Keratinocyte (primary cell): ENCODE measurements around the gene CDK15. TPM values are rescaled to one million over a fixed set of nuclear protein-coding genes. Genes with fewer than 3 reads are reported as not detected.
"Not testable (repeated sequence)": the region's sequence is repeated elsewhere in the genome, so short reads cannot be mapped to it uniquely, and the experiment has no call there.

Experiments used
- DNase-seq: peaks from one replicate; pipeline ENCODE4 v3.0.0-alpha.2; 2011; ENCODE audit warnings: low read depth, missing footprints, low spot score
- FAIRE-seq: peaks from 2 replicates; lab custom pipeline; 2011; peaks lifted over from hg19 to GRCh38; lab: Jason Lieb, UNC
- H2AFZ ChIP-seq: 2 replicates; pipeline ENCODE4 v1.6.0; 2012; ENCODE audit warnings: low read length, control low read depth, inconsistent platforms; ENCODE audit not compliant: control insufficient read depth
- H3K27ac ChIP-seq: 2 replicates; pipeline ENCODE4 v1.5.1; 2011; ENCODE audit warnings: low read length; ENCODE audit not compliant: control insufficient read depth, insufficient read depth
- H3K27me3 ChIP-seq: 3 replicates; pipeline ENCODE4 v1.6.0; 2011; ENCODE audit warnings: low read length; ENCODE audit not compliant: control insufficient read depth, insufficient read depth; ENCODE audit errors: extremely low read depth
- H3K36me3 ChIP-seq, 2 experiments: 2 replicates in 1 of 2; 3 replicates in 1 of 2; pipeline ENCODE4 v1.5.1; 2011; ENCODE audit warnings: low read length in 2 of 2, mild to moderate bottlenecking in 1 of 2; ENCODE audit not compliant: control insufficient read depth in 2 of 2, insufficient read depth in 2 of 2; ENCODE audit errors: extremely low read depth in 1 of 2
- H3K4me1 ChIP-seq: 3 replicates; pipeline ENCODE4 v1.5.1; 2011; ENCODE audit warnings: low read length; ENCODE audit not compliant: control insufficient read depth, insufficient read depth; ENCODE audit errors: extremely low read depth
- H3K4me2 ChIP-seq: 3 replicates; pipeline ENCODE4 v1.6.0; 2011; ENCODE audit warnings: low read depth, low read length; ENCODE audit not compliant: control insufficient read depth, insufficient read depth; ENCODE audit errors: extremely low read depth
- H3K4me3 ChIP-seq, 3 experiments: fragments of 200-600 bp in 1 of 3; sonication (generic) in 1 of 3; 2 replicates in 2 of 3; 3 replicates in 1 of 3; pipeline ENCODE4 v1.5.1; 2011 to 2016; ENCODE audit warnings: low read length in 3 of 3, mild to moderate bottlenecking in 3 of 3, control low read depth in 2 of 3, inconsistent platforms in 1 of 3, low read depth in 1 of 3, mixed read lengths in 1 of 3, mixed run types in 1 of 3, moderate library complexity in 1 of 3; ENCODE audit not compliant: control insufficient read depth in 2 of 3, insufficient read depth in 2 of 3; ENCODE audit errors: extremely low read depth in 1 of 3
- H3K79me2 ChIP-seq: 2 replicates; pipeline ENCODE4 v1.6.0; 2012; ENCODE audit warnings: low read length; ENCODE audit not compliant: control insufficient read depth, insufficient read depth
- H3K9ac ChIP-seq: 3 replicates; pipeline ENCODE4 v1.6.0; 2011; ENCODE audit warnings: low read length; ENCODE audit not compliant: control insufficient read depth, insufficient read depth; ENCODE audit errors: extremely low read depth
- H3K9me1 ChIP-seq: 3 replicates; pipeline ENCODE4 v1.6.0; 2011; ENCODE audit warnings: low read length; ENCODE audit not compliant: control insufficient read depth, insufficient read depth; ENCODE audit errors: extremely low read depth
- H3K9me3 ChIP-seq: 2 replicates; pipeline ENCODE4 v1.5.1; 2012; ENCODE audit warnings: low read depth, low read length; ENCODE audit not compliant: control insufficient read depth
- H4K20me1 ChIP-seq: 3 replicates; pipeline ENCODE4 v1.6.0; 2011; ENCODE audit warnings: low read length; ENCODE audit not compliant: control insufficient read depth, insufficient read depth; ENCODE audit errors: extremely low read depth
- EZH2 ChIP-seq: IDR thresholded peaks from one replicate; pipeline ENCODE4 v1.6.1; 2012; ENCODE audit warnings: inconsistent platforms, mild to moderate bottlenecking, low read length, moderate library complexity
- dilution Hi-C: fragments of 300-500 bp; cut with MboI; formaldehyde crosslinking; loops from one replicate; pipeline ENCODE4 v1.7.0; 2020; ENCODE audit warnings: low sequenced_read_pairs; ENCODE audit not compliant: extremely low pct_ligation_motif_present
- polyA plus RNA-seq, 5 experiments: library from polyadenylated mRNA; depleted of rRNA in 3 of 5; stranded (reverse) in 3 of 5; stranded (forward) in 1 of 5; unstranded in 1 of 5; fragments of >200 nt; gene quantifications; 1 replicate in 1 of 5; 2 replicates in 3 of 5; 3 replicates in 1 of 5; pipeline versions ENCODE4 v1.2.1 to v1.2.3, GENCODE V29; 2011 to 2012; ENCODE audit warnings: missing spikeins in 2 of 5, low read depth in 1 of 5, low replicate concordance in 1 of 5
- TF ChIP-seq, protein P1 (sequence below), 3 experiments: IDR thresholded peaks in 1 of 3; conservative IDR thresholded peaks in 1 of 3; optimal IDR thresholded peaks in 1 of 3; 2 replicates in 2 of 3; 3 replicates in 1 of 3; pipeline versions ENCODE3 to v1.5.1; 2011; ENCODE audit warnings: low read length in 3 of 3, mild to moderate bottlenecking in 3 of 3, moderate library complexity in 2 of 3, control low read depth in 1 of 3, inconsistent platforms in 1 of 3; ENCODE audit not compliant: insufficient read depth in 2 of 3; ENCODE audit errors: extremely low read depth in 1 of 3

The CDK15 gene
- polyA plus RNA-seq, 1 donor (not counting 4 experiments of a cell fraction or from before 2014, with no cell fraction given), result 0.96 TPM

DNA sequence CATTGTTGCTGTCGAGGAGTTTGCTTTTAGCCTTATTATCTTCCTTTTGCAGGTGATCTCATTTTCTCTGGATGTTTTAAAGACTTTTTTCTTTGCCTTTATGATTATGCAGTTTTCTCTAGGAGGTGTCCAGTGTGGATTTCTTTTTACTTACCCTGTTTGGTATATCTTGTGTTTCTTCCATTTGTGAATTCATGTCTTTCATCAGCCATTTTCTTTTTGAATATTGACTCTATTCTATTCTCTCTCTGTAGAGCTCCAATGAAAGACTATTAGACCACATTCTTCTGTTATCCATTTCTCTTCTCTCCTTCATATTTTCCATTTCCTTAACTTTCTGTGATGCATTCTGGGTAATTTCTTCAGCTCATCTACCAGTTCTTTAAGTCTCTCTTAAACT is 34.4 kb downstream of the CDK15 start:
- Histone ChIP-seq H3K27me3 (no peaks in the 10 kb centered on the region), H3K9ac (no peak overlapping the region), H3K9me1 (no peaks in the 10 kb centered on the region), H3K27ac (no peak overlapping the region), H3K4me2 (no peak overlapping the region), H3K4me1 (no peaks in the 10 kb centered on the region), H3K4me3 (no peak overlapping the region), H3K9me3 (no peaks in the 10 kb centered on the region), H2AFZ (no peak overlapping the region), H3K36me3 (no peaks in the 10 kb centered on the region), H3K79me2 (no peaks in the 10 kb centered on the region), H4K20me1 (no peaks in the 10 kb centered on the region)
- DNase-seq (no peak), FAIRE-seq (no peak)
- TF ChIP-seq, protein P1, sequence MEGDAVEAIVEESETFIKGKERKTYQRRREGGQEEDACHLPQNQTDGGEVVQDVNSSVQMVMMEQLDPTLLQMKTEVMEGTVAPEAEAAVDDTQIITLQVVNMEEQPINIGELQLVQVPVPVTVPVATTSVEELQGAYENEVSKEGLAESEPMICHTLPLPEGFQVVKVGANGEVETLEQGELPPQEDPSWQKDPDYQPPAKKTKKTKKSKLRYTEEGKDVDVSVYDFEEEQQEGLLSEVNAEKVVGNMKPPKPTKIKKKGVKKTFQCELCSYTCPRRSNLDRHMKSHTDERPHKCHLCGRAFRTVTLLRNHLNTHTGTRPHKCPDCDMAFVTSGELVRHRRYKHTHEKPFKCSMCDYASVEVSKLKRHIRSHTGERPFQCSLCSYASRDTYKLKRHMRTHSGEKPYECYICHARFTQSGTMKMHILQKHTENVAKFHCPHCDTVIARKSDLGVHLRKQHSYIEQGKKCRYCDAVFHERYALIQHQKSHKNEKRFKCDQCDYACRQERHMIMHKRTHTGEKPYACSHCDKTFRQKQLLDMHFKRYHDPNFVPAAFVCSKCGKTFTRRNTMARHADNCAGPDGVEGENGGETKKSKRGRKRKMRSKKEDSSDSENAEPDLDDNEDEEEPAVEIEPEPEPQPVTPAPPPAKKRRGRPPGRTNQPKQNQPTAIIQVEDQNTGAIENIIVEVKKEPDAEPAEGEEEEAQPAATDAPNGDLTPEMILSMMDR (optimal IDR thresholded peaks at IDR 0.05 in 1 of 3, IDR thresholded peaks at IDR 0.05 in 1 of 3, conservative IDR thresholded peaks at IDR 0.05 in 1 of 3; ENCODE audit: extremely low read depth in 1 of 3, insufficient read depth in 2 of 3, low read length in 3 of 3), result no peak
- dilution Hi-C loops, result no loop called here

DNA sequence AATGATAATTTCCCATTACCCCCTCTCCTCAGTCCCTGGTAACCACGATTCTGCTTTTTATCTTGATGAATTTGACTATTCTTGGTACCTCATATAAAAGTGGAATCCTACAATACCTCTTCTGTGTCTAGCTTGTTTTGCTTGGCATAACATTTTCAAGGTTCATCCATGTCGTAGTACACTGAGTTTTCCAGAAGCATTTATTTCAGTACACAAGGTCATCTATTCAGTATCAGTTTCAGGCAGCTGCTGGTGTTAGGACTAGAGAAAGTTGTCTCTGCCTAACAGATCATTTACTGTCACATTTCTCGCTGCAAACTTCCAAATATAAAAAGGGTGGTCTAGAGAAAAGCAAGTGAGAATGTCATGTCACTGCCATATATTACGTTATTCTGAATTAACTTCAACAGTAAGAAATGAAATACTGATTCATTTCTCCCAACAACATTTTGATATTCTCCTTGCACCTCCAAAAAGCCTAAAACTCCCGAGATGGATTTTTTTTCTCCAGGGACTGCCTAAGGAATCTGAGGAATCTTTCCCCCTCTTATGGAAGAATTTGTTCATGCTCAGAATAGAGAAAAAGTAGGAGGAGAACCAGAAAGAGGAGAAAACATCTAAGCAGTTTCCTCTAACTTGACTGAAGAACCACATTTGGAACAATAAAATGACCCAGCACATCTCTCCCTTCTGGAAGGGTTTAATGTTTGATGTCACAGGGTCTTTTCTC is 36.0 kb downstream of the CDK15 start:
- Histone ChIP-seq H3K9me3 (no peaks in the 10 kb centered on the region), H3K9me1 (no peaks in the 10 kb centered on the region), H3K79me2 (no peaks in the 10 kb centered on the region), H3K4me3 (no peak overlapping the region), H3K27me3 (no peaks in the 10 kb centered on the region), H3K27ac (no peak overlapping the region), H4K20me1 (no peaks in the 10 kb centered on the region), H2AFZ (no peak overlapping the region), H3K9ac (no peak overlapping the region), H3K36me3 (no peaks in the 10 kb centered on the region), H3K4me2 (no peak overlapping the region), H3K4me1 (peaks cover 12% of the 10 kb centered on the region)
- no peak for DNase-seq
- TF ChIP-seq EZH2, result no peak
- TF ChIP-seq, protein P1 (optimal IDR thresholded peaks at IDR 0.05 in 1 of 3, IDR thresholded peaks at IDR 0.05 in 1 of 3, conservative IDR thresholded peaks at IDR 0.05 in 1 of 3; ENCODE audit: extremely low read depth in 1 of 3, insufficient read depth in 2 of 3, low read length in 3 of 3), result no peak
- FAIRE-seq, result no peak
- dilution Hi-C loops, result no loop called here

DNA sequence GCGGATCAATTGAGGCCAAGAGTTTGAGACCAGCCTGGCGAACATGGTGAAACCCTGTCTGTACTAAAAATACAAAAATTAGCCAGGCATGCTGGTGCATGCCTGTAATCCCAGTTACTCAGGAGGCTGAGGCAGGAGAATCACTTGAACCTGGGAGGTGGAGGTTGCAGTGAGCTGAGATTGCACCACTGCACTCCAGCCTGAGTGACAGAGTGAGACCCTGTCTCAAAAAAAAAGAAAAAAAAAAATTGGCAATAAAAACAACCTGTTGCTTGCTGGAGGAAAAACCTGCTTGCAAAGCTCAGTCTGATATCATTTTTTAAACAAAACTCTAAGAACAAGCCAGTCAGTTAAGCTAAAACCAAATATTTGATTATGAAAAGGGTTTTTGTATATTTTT is 38.6 kb downstream of the CDK15 start:
- H3K4me2 ChIP-seq, H3K9me1 ChIP-seq, dilution Hi-C loops, FAIRE-seq, H3K27me3 ChIP-seq, H3K4me3 ChIP-seq, H3K79me2 ChIP-seq, DNase-seq, H3K36me3 ChIP-seq, H3K9ac ChIP-seq, H4K20me1 ChIP-seq, H3K9me3 ChIP-seq, H3K27ac ChIP-seq, H2AFZ ChIP-seq: not testable (repeated sequence)
- H3K4me1 ChIP-seq, result peaks cover 12% of the 10 kb centered on the region
